ENCODE measurements around the gene TUBB3.

The TUBB3 gene

GRCh38 chr16:89938175-89938885 is 15.2 kb downstream of the TUBB3 start:
- no peak for DNase-seq (ENCODE audit: low read depth in 2 of 2)

- DNase-seq (ENCODE audit: low read depth in 2 of 2): no peak
These were observed 21.6 kb downstream of the TUBB3 start for GRCh38 chr16:89944773-89945172.

GRCh38 chr16:89945654-89946053 is 22.5 kb downstream of the TUBB3 start:
- DNase-seq (ENCODE audit: low read depth in 2 of 2): no peak

GRCh38 chr16:89946515-89946914 is 23.4 kb downstream of the TUBB3 start:
- DNase-seq (ENCODE audit: low read depth in 2 of 2): no peak

- no peak for DNase-seq (ENCODE audit: low read depth in 2 of 2)
These were observed 26.1 kb downstream of the TUBB3 start for GRCh38 chr16:89949121-89949742.

GRCh38 chr16:89949756-89950155 is 26.6 kb downstream of the TUBB3 start:
- DNase-seq (ENCODE audit: low read depth in 2 of 2): no peak

- no peak for DNase-seq (ENCODE audit: low read depth in 2 of 2)
These were observed 28.4 kb downstream of the TUBB3 start for GRCh38 chr16:89951509-89951908.

GRCh38 chr16:89952049-89952448 is 28.9 kb downstream of the TUBB3 start:
- no peak for DNase-seq (ENCODE audit: low read depth in 2 of 2)

GRCh38 chr16:89952551-89952950 is 29.4 kb downstream of the TUBB3 start:
- DNase-seq (ENCODE audit: low read depth in 2 of 2): no peak

GRCh38 chr16:89953671-89954406 is 30.7 kb downstream of the TUBB3 start:
- DNase-seq (ENCODE audit: low read depth in 2 of 2): no peak

GRCh38 chr16:89954462-89954861 is 31.3 kb downstream of the TUBB3 start:
- DNase-seq (ENCODE audit: low read depth in 2 of 2): no peak

- no peak for DNase-seq (ENCODE audit: low read depth in 2 of 2)
These were observed 32.0 kb downstream of the TUBB3 start for GRCh38 chr16:89955001-89955685.

GRCh38 chr16:89956505-89957215 is 33.5 kb downstream of the TUBB3 start:
- DNase-seq (ENCODE audit: low read depth in 2 of 2): no peak

- no peak for DNase-seq (ENCODE audit: low read depth in 2 of 2)
These were observed 34.2 kb downstream of the TUBB3 start for GRCh38 chr16:89957216-89957785.

GRCh38 chr16:89958068-89958467 is 34.9 kb downstream of the TUBB3 start:
- no peak for DNase-seq (ENCODE audit: low read depth in 2 of 2)

- no peak for DNase-seq (ENCODE audit: low read depth in 2 of 2)
These were observed 35.5 kb downstream of the TUBB3 start for GRCh38 chr16:89958596-89958995.

GRCh38 chr16:89960966-89961365 is 37.8 kb downstream of the TUBB3 start:
- no peak for DNase-seq (ENCODE audit: low read depth in 2 of 2)

- no peak for DNase-seq (ENCODE audit: low read depth in 2 of 2)
These were observed 38.8 kb downstream of the TUBB3 start for GRCh38 chr16:89961920-89962319.

GRCh38 chr16:89962754-89963498 is 39.8 kb downstream of the TUBB3 start:
- no peak for DNase-seq (ENCODE audit: low read depth in 2 of 2)

- no peak for DNase-seq (ENCODE audit: low read depth in 2 of 2)
These were observed 41.1 kb downstream of the TUBB3 start for GRCh38 chr16:89964201-89964600.

Measured in fibroblast of skin of left biceps (primary cell).